GM12878 (cell line): Measurements from ENCODE around the gene SLX4IP. TPM values are rescaled to one million over a fixed set of nuclear protein-coding genes. Genes with fewer than 3 reads are reported as not detected.

ENCODE experiments used
- ATAC-seq: fragments of 200-7000 bp; cut with Tn5 transposase; 3 replicates; pipeline ENCODE4 v1.9.1; 2020; ENCODE audit warnings: mild to moderate bottlenecking, moderate library complexity
- BruUV-seq: library from RNA; stranded (reverse); fragments of 400-500 nt; replicated peaks from 2 replicates; lab custom pipeline; 2021; lab: Mats Ljungman, UMichigan
- CTCF ChIA-PET: fragments of 300-600 bp; sonication (Branson Sonifier 250); formaldehyde crosslinking; extraction: SDS; loops from one replicate; lab custom pipeline; 2021; ENCODE audit warnings: inconsistent platforms; lab: Yijun Ruan, JAX
- POLR2A ChIA-PET: fragments of 350-600 bp; formaldehyde crosslinking; extraction: SDS; loops from one replicate; lab custom pipeline; 2021; ENCODE audit warnings: inconsistent platforms; lab: Charles Lee
- RAD21 ChIA-PET: fragments of 300-600 bp; sonication (Branson Sonifier 250); formaldehyde crosslinking; loops from one replicate; lab custom pipeline; 2023; ENCODE audit warnings: antibody characterized with exemption; ENCODE audit not compliant: unreplicated experiment; lab: Charles Lee
- SMC1A ChIA-PET: fragments of 300-600 bp; sonication (Branson Sonifier 250); formaldehyde crosslinking; loops from one replicate; lab custom pipeline; 2023; ENCODE audit not compliant: unreplicated experiment, uncharacterized antibody; lab: Charles Lee
- DNase-seq: peaks from one replicate; pipeline ENCODE4 v3.0.0-alpha.2; 2011; ENCODE audit warnings: low read depth, low spot score
- FAIRE-seq: peaks from 3 replicates; lab custom pipeline; 2011; peaks lifted over from hg19 to GRCh38; lab: Jason Lieb, UNC
- H2AFZ ChIP-seq: 2 replicates; pipeline ENCODE4 v1.6.0; 2011; ENCODE audit warnings: low read depth, low read length, control low read depth; ENCODE audit not compliant: control insufficient read depth
- H3K27ac ChIP-seq: 2 replicates; pipeline ENCODE4 v1.5.1; 2011; ENCODE audit warnings: control low read depth; ENCODE audit not compliant: control insufficient read depth, insufficient read depth
- H3K27me3 ChIP-seq, 2 experiments: replicated peaks in 1 of 2; 2 replicates each; pipeline versions ENCODE4 v1.6.0 to v1.6.1; 2011; ENCODE audit warnings: low read length in 1 of 2; ENCODE audit not compliant: control insufficient read depth in 2 of 2, insufficient read depth in 2 of 2
- H3K36me3 ChIP-seq, 2 experiments: 2 replicates each; pipeline ENCODE4 v1.5.1; 2011; ENCODE audit warnings: low read length in 1 of 2; ENCODE audit not compliant: control insufficient read depth in 2 of 2, insufficient read depth in 2 of 2
- H3K4me1 ChIP-seq: 2 replicates; pipeline ENCODE4 v1.6.1; 2011; ENCODE audit warnings: mild to moderate bottlenecking, low read length, moderate library complexity, mixed read lengths; ENCODE audit not compliant: control insufficient read depth, insufficient read depth
- H3K4me2 ChIP-seq: 2 replicates; pipeline ENCODE4 v1.6.0; 2011; ENCODE audit warnings: control low read depth; ENCODE audit not compliant: control insufficient read depth, insufficient read depth
- H3K4me3 ChIP-seq: fragments of 200-600 bp; sonication (generic); 2 replicates; pipeline ENCODE4 v1.5.1; 2016
- H3K79me2 ChIP-seq: 2 replicates; pipeline ENCODE4 v1.6.0; 2011; ENCODE audit warnings: low read length; ENCODE audit not compliant: control insufficient read depth, insufficient read depth
- H3K9ac ChIP-seq: 2 replicates; pipeline ENCODE4 v1.8.0; 2011; ENCODE audit warnings: low read length, control low read depth, mixed read lengths; ENCODE audit not compliant: control insufficient read depth, insufficient read depth
- H3K9me3 ChIP-seq: replicated peaks from 3 replicates; pipeline ENCODE4 v1.5.1; 2011; ENCODE audit warnings: mild to moderate bottlenecking, low read length; ENCODE audit not compliant: control insufficient read depth, insufficient read depth
- H4K20me1 ChIP-seq: 2 replicates; pipeline ENCODE4 v1.6.0; 2011; ENCODE audit not compliant: control insufficient read depth, insufficient read depth
- ASH2L ChIP-seq: fragments of 300-600, 200-600 bp; sonication (generic); IDR thresholded peaks from 2 replicates; pipeline ENCODE4 v1.6.1; 2017; ENCODE audit warnings: low read depth, mild to moderate bottlenecking, borderline replicate concordance
- BCL3 ChIP-seq: IDR thresholded peaks from 2 replicates; pipeline ENCODE4 v1.6.1; 2011; ENCODE audit warnings: borderline replicate concordance, low read depth, mild to moderate bottlenecking, moderate library complexity, low read length; ENCODE audit not compliant: insufficient read depth, poor library complexity, severe bottlenecking
- BCLAF1 ChIP-seq: fragments of 450-650 bp; IDR thresholded peaks from 2 replicates; pipeline ENCODE4 v1.6.1; 2017; ENCODE audit warnings: antibody characterized with exemption, mild to moderate bottlenecking, moderate library complexity
- CBFB ChIP-seq: IDR thresholded peaks from 2 replicates; pipeline ENCODE4 v1.6.1; 2016; ENCODE audit warnings: antibody characterized with exemption, low read depth
- DPF2 ChIP-seq: fragments of 450-650 bp; IDR thresholded peaks from 2 replicates; pipeline ENCODE4 v1.6.1; 2017; ENCODE audit warnings: mild to moderate bottlenecking
- IKZF1 ChIP-seq: fragments of 450-650 bp; conservative IDR thresholded peaks from 2 replicates; pipeline ENCODE4 v1.6.1; 2017; ENCODE audit warnings: antibody characterized with exemption, mild to moderate bottlenecking
- KAT2A ChIP-seq: conservative IDR thresholded peaks from 2 replicates; pipeline ENCODE4 v1.6.1; 2011; ENCODE audit warnings: low read depth, low read length; ENCODE audit not compliant: control insufficient read depth
- MEF2A ChIP-seq: IDR thresholded peaks from 2 replicates; pipeline ENCODE4 v1.6.1; 2011; ENCODE audit warnings: low read depth, mild to moderate bottlenecking, low read length, moderate library complexity; ENCODE audit not compliant: insufficient read depth
- MXI1 ChIP-seq: fragments of 150-350 bp; IDR thresholded peaks from 2 replicates; pipeline ENCODE4 v1.6.1; 2011; ENCODE audit warnings: low read depth, mild to moderate bottlenecking, inconsistent platforms, low read length, improper control_type of control experiment
- NFYA ChIP-seq: IDR thresholded peaks from 2 replicates; pipeline ENCODE4 v1.6.1; 2011; ENCODE audit warnings: low read depth, mild to moderate bottlenecking, low read length, improper control_type of control experiment, borderline replicate concordance
- RB1 ChIP-seq: fragments of 450-650 bp; formaldehyde crosslinking; IDR thresholded peaks from 2 replicates; pipeline ENCODE4 v1.6.1; 2017; ENCODE audit warnings: mild to moderate bottlenecking, borderline replicate concordance
- SKIL ChIP-seq: fragments of 450-650 bp; IDR thresholded peaks from 2 replicates; pipeline ENCODE4 v1.6.1; 2017; ENCODE audit warnings: mild to moderate bottlenecking, low read depth, inconsistent platforms; ENCODE audit not compliant: poor library complexity, severe bottlenecking
- SMAD1 ChIP-seq: fragments of 450-650 bp; IDR thresholded peaks from 2 replicates; pipeline ENCODE4 v1.6.1; 2018; ENCODE audit warnings: mild to moderate bottlenecking, low read depth; ENCODE audit not compliant: partially characterized antibody
- TCF12 ChIP-seq: IDR thresholded peaks from 2 replicates; pipeline ENCODE4 v1.6.1; 2011; ENCODE audit warnings: low read depth, mild to moderate bottlenecking, low read length
- YY1 ChIP-seq: IDR thresholded peaks from 2 replicates; pipeline ENCODE4 v1.6.1; 2011; ENCODE audit warnings: low read depth, mild to moderate bottlenecking, low read length
- ZNF622 ChIP-seq: fragments of 450-650 bp; IDR thresholded peaks from 2 replicates; pipeline ENCODE4 v1.6.1; 2017; ENCODE audit warnings: mild to moderate bottlenecking, inconsistent platforms
- WGBS: methylation state at CpG from one replicate; pipeline ENCODE4 v1.1.6; 2016; ENCODE audit warnings: low lambda C conversion rate; ENCODE audit not compliant: insufficient replicate concordance, insufficient coverage; ENCODE audit errors: missing lambda C conversion rate; 5-methylcytosine and 5-hydroxymethylcytosine counted together
- in situ Hi-C: fragments of 300-500 bp; cut with MboI; formaldehyde crosslinking; loops from 9 replicates; pipeline ENCODE4 v1.14.3; 2018; ENCODE audit warnings: mixed read lengths
- intact Hi-C: fragments of 100-400 bp; cut with micrococcal nuclease; formaldehyde crosslinking; loops from one replicate; pipeline ENCODE4 v1.14.2; 2022; ENCODE audit not compliant: unreplicated experiment
- polyA plus RNA-seq, 11 experiments: library from polyadenylated mRNA; depleted of rRNA in 4 of 11; unstranded in 6 of 11; stranded (reverse) in 5 of 11; fragments of >200 nt; fragmentation: Nextera tagmentation in 4 of 11; fragmentation: Illumina TruSeq in 1 of 11; extraction: Ambion mirVana in 4 of 11; extraction: Trizol in 1 of 11; gene quantifications; 1 replicate in 1 of 11; 2 replicates in 10 of 11; pipeline versions ENCODE4 v1.2.1 to v1.2.3, GENCODE V29; 2011 to 2016; ENCODE audit warnings: inconsistent platforms in 2 of 11, missing spikeins in 2 of 11, low read depth in 1 of 11
- total RNA-seq, 4 experiments: library from RNA; depleted of rRNA in 3 of 4; stranded (reverse); fragments of >200 nt in 3 of 4; fragmentation: Illumina TruSeq in 1 of 4; extraction: Trizol in 1 of 4; gene quantifications; 2 replicates each; pipeline versions ENCODE4 v1.2.1 to v1.2.3, GENCODE V29; 2013 to 2021
- TF ChIP-seq, protein P1 (sequence below): IDR thresholded peaks from 2 replicates; pipeline ENCODE4 v1.6.1; 2012; ENCODE audit warnings: low read depth, low read length, improper control_type of control experiment

SLX4IP gene
- total and polyA plus RNA-seq, 10 of the 15 experiments (the other 5 are each of a cell fraction or from before 2014, with no cell fraction given) = 2.2 to 11.0 (median 6.3) TPM

- Histone ChIP-seq H3K9me3 (no peaks in the 10 kb centered on the region), H2AFZ (no peak overlapping the region), H3K9ac (no peak overlapping the region), H3K36me3 (no peaks in the 10 kb centered on the region), H4K20me1 (no peaks in the 10 kb centered on the region), H3K4me2 (no peak overlapping the region), H3K27me3 (no peaks in the 10 kb centered on the region), H3K27ac (no peak overlapping the region), H3K4me3 (no peak overlapping the region), H3K4me1 (no peaks in the 10 kb centered on the region), H3K79me2 (peaks cover 2% of the 10 kb centered on the region)
- no peak for DNase-seq
- 94% methylated on average over 2 of the region's 2 CpGs for WGBS
- 0 out of 3 replicates have a peak, but pooled peaks have one; percentile 26 for ATAC-seq
- no peak for FAIRE-seq
- SMC1A ChIA-PET = interaction anchor here (0.6 to 2.4 kb wide), 9 partner anchors 9 to 133 kb away, joined by 3 to 12 read pairs (median 6); partner anchors contain the start of gene SLX4IP
- RAD21 ChIA-PET = interaction anchor here (1.1 to 1.3 kb wide), 2 partner anchors 17 to 40 kb away, joined by 3 read pairs; no protein-coding TSS in a partner anchor
- POLR2A ChIA-PET = interaction anchor here (1.0 to 1.3 kb wide), 2 partner anchors 10 to 20 kb away, joined by 3 read pairs; no protein-coding TSS in a partner anchor
- intact Hi-C loops = no loop called here
- BruUV-seq = no TSS peak
- in situ Hi-C loops = no loop called here
- CTCF ChIA-PET = interaction anchor here (0.7 to 1.7 kb wide), 3 partner anchors 17 to 70 kb away, joined by 4 to 7 read pairs (median 4); no protein-coding TSS in a partner anchor
- TF ChIP-seq ASH2L (no peak), YY1 (no peak), IKZF1 (no peak), DPF2 (no peak), SMAD1 (no peak), CBFB (no peak), ZNF622 (no peak), MXI1 (no peak), NFYA (no peak), SKIL (no peak), KAT2A (no peak), BCL3 (no peak), BCLAF1 (no peak), TCF12 (no peak), MEF2A (no peak), RB1 (no peak)
- TF ChIP-seq, protein P1, sequence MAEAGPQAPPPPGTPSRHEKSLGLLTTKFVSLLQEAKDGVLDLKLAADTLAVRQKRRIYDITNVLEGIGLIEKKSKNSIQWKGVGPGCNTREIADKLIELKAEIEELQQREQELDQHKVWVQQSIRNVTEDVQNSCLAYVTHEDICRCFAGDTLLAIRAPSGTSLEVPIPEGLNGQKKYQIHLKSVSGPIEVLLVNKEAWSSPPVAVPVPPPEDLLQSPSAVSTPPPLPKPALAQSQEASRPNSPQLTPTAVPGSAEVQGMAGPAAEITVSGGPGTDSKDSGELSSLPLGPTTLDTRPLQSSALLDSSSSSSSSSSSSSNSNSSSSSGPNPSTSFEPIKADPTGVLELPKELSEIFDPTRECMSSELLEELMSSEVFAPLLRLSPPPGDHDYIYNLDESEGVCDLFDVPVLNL = no peak
These were observed 61.4 kb downstream of the SLX4IP start for GRCh38 chr20:10496465-10496864.
